Measurements from ENCODE around the gene TCF3. TPM values are rescaled to one million over a fixed set of nuclear protein-coding genes. Genes with fewer than 3 reads are reported as not detected.

TCF3 gene
- polyA plus RNA-seq, 4 donors, result 43.2 to 68.9 (median 52.7) TPM

GRCh38 chr19:1602091-1602707 is 50.2 kb downstream of the TCF3 start:
- H3K9me3 ChIP-seq (ENCODE audit: control insufficient read depth in 2 of 2, insufficient read depth in 1 of 2, low read depth in 1 of 2, low read length in 1 of 2), result no peaks in the 10 kb centered on the region
- no peak overlapping the region for H3K4me3 ChIP-seq (ENCODE audit: low read depth in 1 of 3, low read length in 3 of 3)
- FAIRE-seq (no peak), DNase-seq (no peak)
- H3K4me1 ChIP-seq (ENCODE audit: control insufficient read depth in 3 of 3, insufficient read depth in 2 of 3, low read depth in 1 of 3, low read length in 2 of 3), result peaks cover 0 to 14% (median 3%) of the 10 kb centered on the region in 3 donors
- H3K27ac ChIP-seq (ENCODE audit: low read depth in 1 of 3, low read length in 2 of 3), result no peak overlapping the region
- 93 to 94% (median 94%) methylated on average over 21 of the region's 21 CpGs for WGBS, 3 donors
- H3K36me3 ChIP-seq (ENCODE audit: control insufficient read depth in 3 of 3, insufficient read depth in 2 of 3, low read depth in 1 of 3, low read length in 3 of 3), result peaks cover 9 to 62% (median 17%) of the 10 kb centered on the region in 3 donors
- H3K27me3 ChIP-seq (ENCODE audit: control insufficient read depth in 3 of 3, insufficient read depth in 3 of 3, low read length in 3 of 3), result no peaks in the 10 kb centered on the region

GRCh38 chr19:1601613-1602064 is 50.8 kb downstream of the TCF3 start:
- no peaks in the 10 kb centered on the region for H3K27me3 ChIP-seq (ENCODE audit: control insufficient read depth in 3 of 3, insufficient read depth in 3 of 3, low read length in 3 of 3)
- FAIRE-seq, result no peak
- no peaks in the 10 kb centered on the region for H3K9me3 ChIP-seq (ENCODE audit: control insufficient read depth in 2 of 2, insufficient read depth in 1 of 2, low read depth in 1 of 2, low read length in 1 of 2)
- H3K27ac ChIP-seq (ENCODE audit: low read depth in 1 of 3, low read length in 2 of 3), result no peak overlapping the region
- peaks cover 9 to 68% (median 17%) of the 10 kb centered on the region in 3 donors for H3K36me3 ChIP-seq (ENCODE audit: control insufficient read depth in 3 of 3, insufficient read depth in 2 of 3, low read depth in 1 of 3, low read length in 3 of 3)
- peaks cover 0 to 14% (median 3%) of the 10 kb centered on the region in 3 donors for H3K4me1 ChIP-seq (ENCODE audit: control insufficient read depth in 3 of 3, insufficient read depth in 2 of 3, low read depth in 1 of 3, low read length in 2 of 3)
- 90 to 92% (median 91%) methylated on average over 14 of the region's 14 CpGs for WGBS, 3 donors
- no peak for DNase-seq
- H3K4me3 ChIP-seq (ENCODE audit: low read depth in 1 of 3, low read length in 3 of 3), result no peak overlapping the region

DNA sequence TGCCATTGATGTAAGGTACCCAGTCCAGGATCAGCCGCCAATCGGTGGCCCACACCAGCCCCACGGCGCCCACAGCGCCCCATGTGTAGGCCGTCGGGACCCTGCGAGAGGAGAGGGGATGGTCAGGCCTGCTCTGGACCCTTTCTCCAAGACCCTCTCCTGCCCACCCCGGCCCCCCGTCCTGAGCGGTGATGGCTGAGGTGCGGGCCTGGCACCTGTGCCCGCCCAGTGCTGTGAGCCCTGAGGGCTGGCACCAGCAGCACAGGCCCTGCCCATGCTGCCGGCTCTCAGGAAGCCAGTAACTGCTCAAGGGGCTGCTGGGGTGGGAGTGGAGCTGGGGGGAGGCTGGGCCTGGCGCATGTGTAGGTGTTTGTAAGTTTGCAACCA is 53.0 kb downstream of the TCF3 start:
- no peak overlapping the region for H3K4me3 ChIP-seq (ENCODE audit: low read depth in 1 of 3, low read length in 3 of 3)
- no peak for DNase-seq
- no peak for FAIRE-seq
- WGBS, 3 donors, result 93 to 95% (median 94%) methylated on average over 12 to 15 of the region's 15 CpGs
- no peak overlapping the region for H3K27ac ChIP-seq (ENCODE audit: low read depth in 1 of 3, low read length in 2 of 3)
- H3K9me3 ChIP-seq (ENCODE audit: control insufficient read depth in 2 of 2, insufficient read depth in 1 of 2, low read depth in 1 of 2, low read length in 1 of 2), result no peaks in the 10 kb centered on the region
- peaks cover 0 to 7% (median 3%) of the 10 kb centered on the region in 3 donors for H3K4me1 ChIP-seq (ENCODE audit: control insufficient read depth in 3 of 3, insufficient read depth in 2 of 3, low read depth in 1 of 3, low read length in 2 of 3)
- H3K27me3 ChIP-seq (ENCODE audit: control insufficient read depth in 3 of 3, insufficient read depth in 3 of 3, low read length in 3 of 3), result no peaks in the 10 kb centered on the region
- peaks cover 9 to 84% (median 17%) of the 10 kb centered on the region in 3 donors for H3K36me3 ChIP-seq (ENCODE audit: control insufficient read depth in 3 of 3, insufficient read depth in 2 of 3, low read depth in 1 of 3, low read length in 3 of 3)

DNA sequence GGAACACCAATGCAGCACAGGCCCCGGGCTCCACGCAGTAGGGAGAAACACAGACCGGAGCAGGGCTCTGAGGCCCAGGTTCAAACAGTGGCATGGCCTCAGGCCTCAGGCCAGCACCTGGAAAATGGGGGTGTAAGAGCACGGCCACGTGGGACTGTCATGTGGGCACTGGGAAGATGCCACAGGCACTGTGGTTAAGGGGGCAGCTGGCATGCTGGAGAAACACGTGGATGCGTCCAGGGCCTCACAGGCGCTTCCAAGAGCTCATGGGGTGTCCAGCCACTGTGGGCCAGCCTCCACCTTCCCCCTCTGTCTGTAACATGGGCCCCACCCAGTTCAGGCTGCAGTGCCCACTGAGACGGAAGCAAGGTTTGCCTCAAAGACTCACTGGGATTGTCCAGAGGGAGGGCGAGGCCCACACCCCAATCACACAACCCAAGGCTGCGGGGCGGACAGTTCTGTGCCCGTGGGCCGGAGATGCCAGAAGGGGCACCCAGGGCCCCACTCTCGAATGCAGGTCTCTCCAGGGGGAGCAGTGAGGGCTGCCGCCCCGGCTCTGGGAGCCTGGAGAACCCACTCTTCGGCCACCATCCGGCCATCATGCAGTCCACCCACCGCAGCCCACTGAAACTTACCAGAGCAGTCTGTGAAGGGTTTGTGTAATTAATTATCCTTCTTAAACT is 53.5 kb downstream of the TCF3 start:
- FAIRE-seq, result no peak
- Histone ChIP-seq H3K4me1 (ENCODE audit: control insufficient read depth in 3 of 3, insufficient read depth in 2 of 3, low read depth in 1 of 3, low read length in 2 of 3) (peaks cover 0 to 4% (median 3%) of the 10 kb centered on the region in 3 donors), H3K27me3 (ENCODE audit: control insufficient read depth in 3 of 3, insufficient read depth in 3 of 3, low read length in 3 of 3) (no peaks in the 10 kb centered on the region), H3K36me3 (ENCODE audit: control insufficient read depth in 3 of 3, insufficient read depth in 2 of 3, low read depth in 1 of 3, low read length in 3 of 3) (peaks cover 9 to 89% (median 17%) of the 10 kb centered on the region in 3 donors), H3K9me3 (ENCODE audit: control insufficient read depth in 2 of 2, insufficient read depth in 1 of 2, low read depth in 1 of 2, low read length in 1 of 2) (no peaks in the 10 kb centered on the region), H3K4me3 (ENCODE audit: low read depth in 1 of 3, low read length in 3 of 3) (no peak overlapping the region), H3K27ac (ENCODE audit: low read depth in 1 of 3, low read length in 2 of 3) (no peak overlapping the region)
- 91 to 92% (median 92%) methylated on average over 20 of the region's 20 CpGs for WGBS, 3 donors
- DNase-seq, result no peak

DNA sequence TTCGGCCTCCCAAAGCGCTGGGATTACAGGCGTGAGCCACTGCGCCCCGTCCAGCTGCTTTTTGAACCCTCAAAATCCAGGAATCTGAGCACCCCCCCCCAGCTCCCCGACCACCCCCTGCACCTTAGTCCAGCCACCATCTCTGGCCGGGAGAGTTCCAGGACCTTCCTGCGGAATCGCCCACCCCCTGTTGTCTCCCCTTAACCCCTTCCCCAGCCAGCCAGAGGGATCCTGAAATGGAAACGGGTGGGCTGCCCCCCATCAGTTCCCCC is 59.0 kb downstream of the TCF3 start:
- no peak overlapping the region for H3K27ac ChIP-seq (ENCODE audit: low read depth in 1 of 3, low read length in 2 of 3)
- H3K27me3 ChIP-seq (ENCODE audit: control insufficient read depth in 3 of 3, insufficient read depth in 3 of 3, low read length in 3 of 3), result no peaks in the 10 kb centered on the region
- H3K4me3 ChIP-seq (ENCODE audit: low read depth in 1 of 3, low read length in 3 of 3), result peak overlapping the region in 2 of 3 donors; percentile 74 to 89
- no peaks in the 10 kb centered on the region for H3K9me3 ChIP-seq (ENCODE audit: control insufficient read depth in 2 of 2, insufficient read depth in 1 of 2, low read depth in 1 of 2, low read length in 1 of 2)
- FAIRE-seq, result no peak
- WGBS, 3 donors, result 27 to 45% (median 31%) methylated on average over 10 of the region's 10 CpGs
- no peak for DNase-seq
- peaks cover 6 to 47% (median 7%) of the 10 kb centered on the region in 3 donors for H3K36me3 ChIP-seq (ENCODE audit: control insufficient read depth in 3 of 3, insufficient read depth in 2 of 3, low read depth in 1 of 3, low read length in 3 of 3)
- peaks cover 0 to 22% (median 8%) of the 10 kb centered on the region in 3 donors for H3K4me1 ChIP-seq (ENCODE audit: control insufficient read depth in 3 of 3, insufficient read depth in 2 of 3, low read depth in 1 of 3, low read length in 2 of 3)

- no peaks in the 10 kb centered on the region for H3K27me3 ChIP-seq (ENCODE audit: control insufficient read depth in 3 of 3, insufficient read depth in 3 of 3, low read length in 3 of 3)
- 1 to 2% (median 1%) methylated on average over 34 to 68 of the region's 68 CpGs for WGBS, 3 donors
These were observed 59.5 kb downstream of the TCF3 start, which contains the start of gene MBD3 for GRCh38 chr19:1592755-1593500. MBD3 (minus strand) TSS chr19:1592865; CDS start chr19:1592631, 234 bp downstream.

DNA sequence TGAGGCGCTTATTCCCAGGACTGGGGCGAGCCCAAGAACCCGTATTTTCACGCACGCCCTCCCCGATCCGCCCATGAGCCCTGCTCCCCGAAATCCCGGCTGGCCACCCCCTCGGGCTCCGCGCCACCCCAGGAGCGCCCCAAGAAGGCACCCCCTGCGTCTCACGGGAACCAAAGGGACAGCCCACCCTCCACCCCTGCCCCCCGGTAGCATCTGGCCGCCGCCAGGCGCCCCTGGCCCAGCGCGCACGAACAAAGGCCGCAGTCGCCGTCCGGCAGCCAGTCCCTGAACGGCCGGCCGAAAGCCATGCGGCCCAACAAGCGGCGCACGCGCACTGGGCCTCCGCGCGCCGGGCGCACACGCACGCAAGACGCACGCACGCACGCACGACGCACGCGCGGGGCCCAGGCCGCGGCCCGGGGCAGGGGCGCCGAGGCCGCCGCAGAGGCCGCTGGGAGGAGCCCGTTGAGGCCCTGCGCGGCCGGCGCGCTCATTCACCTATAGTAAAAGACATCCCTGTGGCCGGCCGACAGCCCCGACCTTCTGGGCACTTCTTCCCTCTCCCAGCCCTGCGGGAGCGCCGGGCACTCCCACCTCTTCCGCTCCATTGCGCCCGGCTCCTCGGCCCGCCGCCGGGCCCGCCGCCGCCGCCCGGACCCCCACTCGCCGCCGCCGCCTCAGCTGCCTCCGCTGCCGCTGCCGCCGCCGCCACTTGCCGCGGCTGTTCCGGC is 60.2 kb downstream of the TCF3 start:
- FAIRE-seq, result no peak
- 0 to 1% (median 0%) methylated on average over 55 to 94 of the region's 94 CpGs for WGBS, 3 donors

More at GRCh38 chr19:1592755-1593500, 59.5 kb downstream of the TCF3 start, which contains the start of gene MBD3:
- peaks cover 0 to 22% (median 8%) of the 10 kb centered on the region in 3 donors for H3K4me1 ChIP-seq (ENCODE audit: control insufficient read depth in 3 of 3, insufficient read depth in 2 of 3, low read depth in 1 of 3, low read length in 2 of 3)
- peaks cover 5 to 42% (median 6%) of the 10 kb centered on the region in 3 donors for H3K36me3 ChIP-seq (ENCODE audit: control insufficient read depth in 3 of 3, insufficient read depth in 2 of 3, low read depth in 1 of 3, low read length in 3 of 3)
- peak within 1 kb of the TSS; percentile 64 to 89 (median 85) for H3K4me3 ChIP-seq (ENCODE audit: low read depth in 1 of 3, low read length in 3 of 3)
- peak within 1 kb of the TSS; percentile 93 to 97 (median 97) for H3K27ac ChIP-seq (ENCODE audit: low read depth in 1 of 3, low read length in 2 of 3)
- DNase-seq (peak; percentile 92 to 95), FAIRE-seq (no peak)
- no peaks in the 10 kb centered on the region for H3K9me3 ChIP-seq (ENCODE audit: control insufficient read depth in 2 of 2, insufficient read depth in 1 of 2, low read depth in 1 of 2, low read length in 1 of 2)

More for the DNA sequence above, 60.2 kb downstream of the TCF3 start:
- Histone ChIP-seq H3K27me3 (ENCODE audit: control insufficient read depth in 3 of 3, insufficient read depth in 3 of 3, low read length in 3 of 3) (no peaks in the 10 kb centered on the region), H3K4me1 (ENCODE audit: control insufficient read depth in 3 of 3, insufficient read depth in 2 of 3, low read depth in 1 of 3, low read length in 2 of 3) (peaks cover 0 to 22% (median 8%) of the 10 kb centered on the region in 3 donors), H3K36me3 (ENCODE audit: control insufficient read depth in 3 of 3, insufficient read depth in 2 of 3, low read depth in 1 of 3, low read length in 3 of 3) (peaks cover 0 to 38% (median 0%) of the 10 kb centered on the region in 3 donors), H3K4me3 (ENCODE audit: low read depth in 1 of 3, low read length in 3 of 3) (peak overlapping the region; percentile 64 to 89 (median 85)), H3K27ac (ENCODE audit: low read depth in 1 of 3, low read length in 2 of 3) (peak overlapping the region; percentile 93 to 97 (median 97)), H3K9me3 (ENCODE audit: control insufficient read depth in 2 of 2, insufficient read depth in 1 of 2, low read depth in 1 of 2, low read length in 1 of 2) (no peaks in the 10 kb centered on the region)
- DNase-seq, result peak; percentile 92 to 94

Data from small intestine (tissue), 7 donors.